Right lobe of liver (tissue), 6 donors: ENCODE results near the gene GLYATL3. TPM values are rescaled to one million over a fixed set of nuclear protein-coding genes. Genes with fewer than 3 reads are reported as not detected.

ENCODE experiments used
- ATAC-seq, 4 donors: fragments of 200-7000 bp; cut with Tn5 transposase; one replicate each; pipeline ENCODE4 v1.9.1; 2020; ENCODE audit warnings: mild to moderate bottlenecking in 4 of 4, moderate library complexity in 4 of 4
- DNase-seq, 3 donors: peaks; one replicate each; pipeline ENCODE4 v3.0.0-alpha.2; 2020
- H3K27ac ChIP-seq, 3 donors: fragments of 200-600 bp; one replicate each; pipeline ENCODE4 v1.8.0; 2022
- H3K27me3 ChIP-seq, 2 donors: fragments of 200-600 bp; one replicate each; pipeline ENCODE4 v1.8.0; 2022
- H3K36me3 ChIP-seq, 4 donors: fragments of 200-600 bp; sonication (generic) in 1 of 4; one replicate each; pipeline versions ENCODE4 v1.5.1 to v1.8.0; 2017 to 2022; ENCODE audit warnings: control low read depth in 1 of 4
- H3K4me1 ChIP-seq, 4 donors: fragments of 200-600 bp; sonication (generic) in 1 of 4; one replicate each; pipeline versions ENCODE4 v1.5.1 to v1.8.0; 2017 to 2022; ENCODE audit warnings: control low read depth in 1 of 4
- H3K4me3 ChIP-seq, 3 donors: fragments of 200-600 bp; one replicate each; pipeline ENCODE4 v1.8.0; 2022
- H3K9me3 ChIP-seq, 4 donors: fragments of 200-600 bp; sonication (generic) in 1 of 4; one replicate each; pipeline versions ENCODE4 v1.5.1 to v1.8.0; 2017 to 2022; ENCODE audit warnings: control low read depth in 1 of 4
- POLR2A ChIP-seq: fragments of 450-650 bp; IDR thresholded peaks from one replicate; pipeline ENCODE4 v1.6.1; 2017; ENCODE audit warnings: antibody characterized with exemption, mild to moderate bottlenecking
- WGBS: methylation state at CpG from one replicate; pipeline ENCODE4 v1.1.6; 2018; ENCODE audit warnings: low coverage, low lambda C conversion rate; ENCODE audit not compliant: insufficient coverage; ENCODE audit errors: missing lambda C conversion rate; 5-methylcytosine and 5-hydroxymethylcytosine counted together
- intact Hi-C, 2 donors: fragments of 100-400 bp; cut with DNase I; formaldehyde crosslinking; loops; one replicate each; pipeline versions ENCODE4 v1.11.2 to v1.14.1; 2022
- total RNA-seq, 6 experiments: library from RNA; depleted of rRNA in 2 of 6; stranded (reverse); fragments of >200 nt in 2 of 6; fragmentation: NEBNext Ultra II Directional in 3 of 6; extraction: Animal tissue kit (Norgen Biotek cat#: 25700) in 3 of 6; gene quantifications; one replicate each; pipeline versions ENCODE4 v1.1.0 to v1.2.4, GENCODE V29; 2016 to 2023
- TF ChIP-seq, protein P1 (sequence below), 4 donors: fragments of 200-600 bp in 3 of 4; fragments of 450-650 bp in 1 of 4; IDR thresholded peaks; one replicate each; pipeline versions ENCODE4 v1.5.1 to v1.8.0; 2016 to 2022; ENCODE audit warnings: antibody characterized with exemption in 4 of 4, mild to moderate bottlenecking in 2 of 4
- donor health status: DM: no; HTN: yes; CAD: no.
- donor health status: DM: no; HTN: no; CAD: no.
- donor health status: DM: no; HTN: no; CAD: no.
- donor health status: DM: no; HTN: yes; CAD: no.
- donor health status: DM: no; HTN: yes; CAD: no.

GLYATL3 gene
- total RNA-seq, 6 experiments from 2014 or later = 0.44 to 0.48 TPM; not detected in 4

DNA sequence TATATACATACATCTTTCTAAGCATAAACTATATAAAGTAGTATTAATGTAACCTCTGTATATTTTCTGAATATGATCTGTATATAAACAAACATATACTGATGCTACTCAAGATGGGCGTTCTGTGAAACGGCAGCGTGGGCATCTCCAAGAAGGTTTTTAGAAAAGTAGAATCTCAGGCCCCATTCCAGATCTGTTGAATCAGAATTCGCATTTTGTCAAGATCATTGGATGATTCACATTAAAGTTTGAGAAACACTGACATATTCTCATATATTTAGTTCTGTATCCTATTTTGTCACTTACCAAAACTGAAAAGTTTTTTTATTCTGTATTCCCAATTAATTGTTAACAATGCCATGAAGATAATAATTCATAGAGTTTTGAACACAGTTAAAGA lies 56.2 kb downstream of the GLYATL3 start:
- no peak for TF ChIP-seq POLR2A
- TF ChIP-seq, protein P1, sequence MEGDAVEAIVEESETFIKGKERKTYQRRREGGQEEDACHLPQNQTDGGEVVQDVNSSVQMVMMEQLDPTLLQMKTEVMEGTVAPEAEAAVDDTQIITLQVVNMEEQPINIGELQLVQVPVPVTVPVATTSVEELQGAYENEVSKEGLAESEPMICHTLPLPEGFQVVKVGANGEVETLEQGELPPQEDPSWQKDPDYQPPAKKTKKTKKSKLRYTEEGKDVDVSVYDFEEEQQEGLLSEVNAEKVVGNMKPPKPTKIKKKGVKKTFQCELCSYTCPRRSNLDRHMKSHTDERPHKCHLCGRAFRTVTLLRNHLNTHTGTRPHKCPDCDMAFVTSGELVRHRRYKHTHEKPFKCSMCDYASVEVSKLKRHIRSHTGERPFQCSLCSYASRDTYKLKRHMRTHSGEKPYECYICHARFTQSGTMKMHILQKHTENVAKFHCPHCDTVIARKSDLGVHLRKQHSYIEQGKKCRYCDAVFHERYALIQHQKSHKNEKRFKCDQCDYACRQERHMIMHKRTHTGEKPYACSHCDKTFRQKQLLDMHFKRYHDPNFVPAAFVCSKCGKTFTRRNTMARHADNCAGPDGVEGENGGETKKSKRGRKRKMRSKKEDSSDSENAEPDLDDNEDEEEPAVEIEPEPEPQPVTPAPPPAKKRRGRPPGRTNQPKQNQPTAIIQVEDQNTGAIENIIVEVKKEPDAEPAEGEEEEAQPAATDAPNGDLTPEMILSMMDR (IDR thresholded peaks at IDR 0.05) = no peak
- Histone ChIP-seq H3K4me1 (peaks cover 0 to 29% (median 12%) of the 10 kb centered on the region in 4 donors), H3K9me3 (no peaks in the 10 kb centered on the region), H3K27ac (peak overlapping the region in 2 of 3 donors; percentile 51 to 64), H3K4me3 (no peak overlapping the region), H3K27me3 (no peaks in the 10 kb centered on the region), H3K36me3 (no peaks in the 10 kb centered on the region)
- intact Hi-C loops = no loop called here
- DNase-seq (no peak), ATAC-seq (no peak)
- 70% methylated on average over 4 of the region's 4 CpGs for WGBS

DNA sequence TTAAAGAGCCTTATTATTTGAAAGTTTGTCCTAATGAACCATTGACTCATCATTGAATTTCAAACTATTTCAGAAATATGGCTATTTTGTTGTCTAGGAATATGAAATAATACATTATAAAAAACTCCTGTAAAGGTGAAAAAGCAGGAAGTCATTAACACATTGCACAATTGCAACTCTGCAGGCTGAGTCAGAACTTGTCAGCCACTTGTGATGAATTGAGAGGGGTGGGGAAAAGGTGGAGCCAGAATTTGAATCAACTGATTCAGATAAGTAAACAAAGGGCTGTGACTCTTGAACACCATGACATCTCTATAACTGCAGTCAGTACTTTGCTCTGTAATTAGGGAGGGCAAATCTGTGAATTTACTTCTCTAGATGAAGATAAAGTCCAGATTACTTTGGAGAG lies 56.7 kb downstream of the GLYATL3 start:
- H3K27me3 ChIP-seq = no peaks in the 10 kb centered on the region
- ATAC-seq = peak; percentile 63 to 96 (median 87)
- intact Hi-C loops = no loop called here
- H3K27ac ChIP-seq = peak overlapping the region in 2 of 3 donors; percentile 51 to 64
- TF ChIP-seq POLR2A = no peak
- TF ChIP-seq, protein P1 (IDR thresholded peaks at IDR 0.05) = no peak
- H3K9me3 ChIP-seq = no peaks in the 10 kb centered on the region
- H3K4me1 ChIP-seq = peaks cover 0 to 29% (median 12%) of the 10 kb centered on the region in 4 donors
- H3K4me3 ChIP-seq = no peak overlapping the region
- H3K36me3 ChIP-seq = no peaks in the 10 kb centered on the region
- DNase-seq = no peak

DNA sequence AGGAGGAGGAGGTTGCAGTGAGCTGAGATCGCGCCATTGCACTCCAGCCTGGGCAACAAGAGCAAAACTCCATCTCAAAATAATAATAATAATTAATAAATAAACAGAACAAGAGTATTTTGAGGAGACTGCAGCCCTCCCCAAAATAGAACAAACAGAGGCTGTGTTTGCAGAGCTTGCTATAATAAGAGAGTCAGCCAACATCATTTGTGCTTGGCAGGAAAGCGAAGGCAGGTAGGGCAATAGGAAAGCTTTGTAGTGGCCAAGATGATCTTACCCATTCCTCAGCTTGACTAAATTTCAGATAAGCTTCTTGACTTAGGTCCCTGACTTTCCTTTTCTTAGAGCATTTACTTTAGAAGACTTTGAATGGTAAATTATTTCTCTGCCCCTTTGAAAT lies 57.5 kb downstream of the GLYATL3 start:
- ATAC-seq (peak in 3 of 4 donors; percentile 54 to 82 (median 67)), DNase-seq (no peak)
- no peak for TF ChIP-seq POLR2A
- TF ChIP-seq, protein P1 (IDR thresholded peaks at IDR 0.05) = no peak
- H3K27ac ChIP-seq = peak overlapping the region in 2 of 3 donors; percentile 51 to 64
- H3K27me3 ChIP-seq = no peaks in the 10 kb centered on the region
- H3K4me3 ChIP-seq = no peak overlapping the region
- intact Hi-C loops = no loop called here
- H3K36me3 ChIP-seq = no peaks in the 10 kb centered on the region
- no peaks in the 10 kb centered on the region for H3K9me3 ChIP-seq
- H3K4me1 ChIP-seq = peaks cover 0 to 25% (median 9%) of the 10 kb centered on the region in 4 donors
- WGBS = 57% methylated on average over 3 of the region's 3 CpGs

DNA sequence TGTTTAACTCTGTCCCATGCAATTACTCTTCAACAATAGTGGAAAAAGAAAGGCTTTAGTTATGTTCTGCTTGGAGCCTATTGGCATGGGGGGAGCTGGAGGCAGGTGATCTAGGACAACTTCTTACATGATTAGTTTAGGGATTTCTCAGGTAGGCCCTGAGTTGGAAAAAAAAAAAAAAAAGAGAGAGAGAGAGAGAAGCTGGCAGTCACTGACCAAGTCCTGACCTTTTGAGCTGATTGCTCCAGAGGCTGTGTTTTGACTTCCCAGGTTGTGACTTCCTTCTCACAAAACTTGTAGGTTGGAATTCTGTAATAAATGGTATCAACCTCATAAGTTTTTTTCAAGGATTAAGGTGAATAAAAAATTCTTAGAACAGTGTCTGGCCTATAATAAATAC lies 58.5 kb downstream of the GLYATL3 start:
- no peak overlapping the region for H3K4me3 ChIP-seq
- ATAC-seq (peak in 3 of 4 donors; percentile 48 to 73 (median 59)), DNase-seq (no peak)
- H3K4me1 ChIP-seq = peaks cover 0 to 25% (median 9%) of the 10 kb centered on the region in 4 donors
- H3K27me3 ChIP-seq = no peaks in the 10 kb centered on the region
- intact Hi-C loops = no loop called here
- H3K27ac ChIP-seq = peak overlapping the region in 1 of 3 donors; percentile 51
- TF ChIP-seq, protein P1 (IDR thresholded peaks at IDR 0.05) = no peak
- TF ChIP-seq POLR2A = no peak
- no peaks in the 10 kb centered on the region for H3K9me3 ChIP-seq
- H3K36me3 ChIP-seq = no peaks in the 10 kb centered on the region
